ENCODE measurements around the gene BCL7A.
"Not testable (repeated sequence)": the region's sequence is repeated elsewhere in the genome, so short reads cannot be mapped to it uniquely, and the experiment has no call there.

The BCL7A gene

DNA sequence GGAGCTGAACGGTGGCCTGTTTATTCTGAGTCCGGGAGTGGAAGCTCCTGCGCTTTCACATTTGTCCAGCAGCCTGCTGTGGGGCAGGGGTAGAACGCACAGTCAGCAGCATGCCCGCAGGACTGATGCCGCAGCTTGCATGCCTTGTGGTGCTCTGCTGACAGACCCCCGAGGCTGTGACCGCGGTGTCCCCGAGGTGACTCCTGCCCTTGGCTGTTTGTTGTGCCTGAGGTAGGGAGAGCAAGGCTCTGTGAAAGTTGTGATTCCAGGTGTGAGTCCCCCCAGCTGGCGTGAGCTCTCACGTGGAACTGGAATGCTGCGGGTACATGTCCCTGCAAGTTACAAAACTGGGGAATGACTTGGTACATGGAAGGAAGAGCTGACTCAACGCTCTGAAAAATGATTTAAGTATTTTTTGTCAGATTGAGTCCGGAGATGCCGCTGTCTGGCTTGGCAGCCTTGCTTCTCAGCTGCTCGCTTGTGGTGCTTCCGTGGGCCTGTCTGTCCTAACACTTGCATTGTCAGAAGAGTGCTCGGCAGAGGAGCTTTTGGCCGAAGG lies 75.0 kb downstream of the BCL7A start:
- DNase-seq (ENCODE audit: low spot score) = no peak

DNA sequence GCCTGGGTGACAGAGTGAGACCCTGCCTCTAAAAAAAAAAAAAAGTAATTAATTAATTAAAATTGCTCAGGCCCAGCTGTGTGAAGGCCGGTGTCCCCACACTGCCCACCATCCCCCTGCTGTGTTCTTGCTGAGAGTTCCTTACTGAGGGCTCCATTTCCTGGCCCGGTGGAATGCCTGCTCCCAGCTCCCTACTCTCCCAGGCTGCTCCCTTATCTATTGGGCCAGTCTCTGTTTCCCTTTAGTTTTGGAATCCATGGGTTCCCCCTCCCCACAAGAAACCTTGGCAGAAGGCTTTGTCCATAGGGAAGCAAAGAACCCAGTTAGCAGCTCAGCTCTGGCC lies 75.9 kb downstream of the BCL7A start:
- no peak for DNase-seq (ENCODE audit: low spot score)

DNA sequence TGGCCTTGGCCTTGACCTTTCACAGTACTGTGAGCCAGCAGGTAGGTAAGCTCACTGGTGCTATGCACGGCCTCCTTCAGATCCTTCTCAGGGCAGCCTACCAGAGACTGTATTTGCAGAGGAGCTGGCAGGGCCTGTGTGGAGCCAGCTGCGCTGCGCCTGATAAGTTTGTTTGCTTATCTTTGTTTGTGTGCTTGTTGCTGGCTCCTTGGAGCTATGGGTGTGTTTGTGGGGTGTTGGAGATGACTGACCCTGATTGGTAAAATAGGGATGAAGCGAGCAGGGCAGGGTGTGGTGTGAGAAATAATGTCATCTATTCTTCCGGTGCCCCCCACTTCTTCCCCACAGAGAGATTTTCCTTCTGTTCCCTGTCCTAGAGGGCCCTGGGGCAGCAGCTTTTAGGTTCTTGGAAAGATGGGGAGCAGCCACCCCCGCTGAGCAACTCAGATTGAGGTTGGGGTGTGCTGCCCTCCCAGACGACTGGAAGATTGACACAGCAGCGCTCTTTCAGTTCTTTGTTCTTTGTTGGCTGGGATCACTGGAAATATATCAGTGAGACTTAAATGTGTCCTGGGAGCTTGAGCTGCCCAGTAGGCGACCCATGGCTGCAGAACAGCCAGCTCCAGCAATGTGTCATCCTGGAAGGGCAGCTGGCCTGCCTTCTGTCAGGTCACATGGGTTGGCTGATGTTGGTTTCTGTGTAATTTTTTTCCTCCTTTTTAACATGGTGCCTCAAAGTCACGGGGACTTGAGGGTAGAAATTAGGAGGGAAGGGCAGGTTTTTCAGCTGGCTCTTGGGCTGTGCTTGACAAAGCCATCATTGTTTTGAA lies 76.5 kb downstream of the BCL7A start:
- peak; percentile 64 for DNase-seq (ENCODE audit: low spot score)

DNA sequence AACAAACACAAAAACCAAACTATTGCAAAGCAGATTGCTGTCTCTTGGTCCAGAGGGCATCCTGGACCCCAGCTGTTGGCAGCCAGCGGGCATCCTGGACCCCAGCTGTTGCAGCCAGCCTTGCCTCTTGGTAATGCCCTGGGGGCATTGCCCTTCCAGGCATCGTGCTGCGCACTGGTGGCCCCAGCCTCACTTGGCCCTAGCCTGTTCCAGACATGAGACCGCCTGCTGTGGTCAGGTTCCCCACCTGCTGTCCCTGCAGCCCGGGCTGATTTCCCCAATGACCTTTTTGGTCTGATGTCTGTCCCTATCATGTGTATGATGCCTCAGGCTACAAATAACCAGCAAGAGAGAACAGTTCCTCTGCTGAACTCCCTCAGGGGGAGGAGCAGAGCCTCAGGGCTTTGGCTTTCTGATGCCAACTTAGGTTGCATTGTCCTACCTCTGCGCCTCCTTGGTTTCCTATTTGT lies 77.6 kb downstream of the BCL7A start:
- DNase-seq (ENCODE audit: low spot score) = no peak

DNA sequence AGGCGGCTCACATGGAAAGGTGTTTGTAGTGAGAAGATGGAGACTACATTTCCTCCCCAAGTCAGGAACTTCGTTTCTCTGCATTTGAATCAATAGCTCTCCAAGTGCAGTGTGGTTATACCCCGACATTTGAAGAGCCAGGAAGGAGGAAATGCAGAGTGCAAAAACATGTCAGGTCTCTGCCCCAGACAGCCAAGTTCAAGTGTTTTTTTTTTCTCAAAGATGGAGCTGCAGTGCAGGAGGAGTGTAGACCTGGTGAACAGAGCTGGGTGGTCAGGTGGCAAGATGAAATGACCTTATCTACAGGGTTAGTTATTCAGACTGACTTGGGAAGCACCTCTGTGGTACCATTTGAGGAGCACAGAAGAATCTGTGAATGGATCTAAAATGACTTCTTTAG lies 78.2 kb downstream of the BCL7A start:
- no peak for DNase-seq (ENCODE audit: low spot score)

DNA sequence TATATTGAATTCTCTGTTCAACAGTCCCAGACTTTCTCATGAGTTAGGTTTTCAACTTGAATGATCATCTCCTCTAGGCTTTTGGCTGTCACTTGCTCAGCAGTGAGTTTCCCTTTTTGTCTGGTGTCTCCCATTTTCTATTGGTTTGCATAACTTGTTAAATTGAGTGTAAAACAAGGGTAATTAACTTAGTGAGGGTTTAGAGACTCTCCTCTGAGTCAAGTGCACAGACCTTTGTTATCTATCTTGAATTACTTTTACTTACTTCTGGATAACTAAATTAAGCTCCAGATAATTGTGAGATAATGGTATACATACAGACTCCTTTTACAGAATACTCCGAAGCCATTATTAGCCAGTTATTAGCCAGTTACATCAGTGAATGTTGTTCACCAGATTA lies 78.9 kb downstream of the BCL7A start:
- DNase-seq (ENCODE audit: low spot score) = no peak

DNA sequence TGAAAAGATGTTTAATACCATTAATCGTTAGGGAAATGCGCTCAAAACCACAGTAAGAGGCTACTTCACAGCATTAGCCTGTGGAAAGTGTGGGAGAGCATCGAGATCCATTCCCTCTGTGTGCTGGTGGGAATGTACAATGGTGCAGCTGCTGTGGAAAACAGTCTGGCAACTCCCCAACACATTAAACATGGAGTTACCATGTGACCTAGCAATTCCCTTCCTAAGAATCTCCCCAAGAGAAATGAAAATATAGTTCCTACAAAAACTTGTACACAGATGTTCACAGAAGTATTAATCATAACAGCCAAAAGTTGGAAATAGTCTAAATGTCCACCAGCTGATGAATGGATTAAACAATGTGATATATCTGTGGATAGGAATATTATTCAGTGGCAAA lies 80.6 kb downstream of the BCL7A start:
- no peak for DNase-seq (ENCODE audit: low spot score)

DNA sequence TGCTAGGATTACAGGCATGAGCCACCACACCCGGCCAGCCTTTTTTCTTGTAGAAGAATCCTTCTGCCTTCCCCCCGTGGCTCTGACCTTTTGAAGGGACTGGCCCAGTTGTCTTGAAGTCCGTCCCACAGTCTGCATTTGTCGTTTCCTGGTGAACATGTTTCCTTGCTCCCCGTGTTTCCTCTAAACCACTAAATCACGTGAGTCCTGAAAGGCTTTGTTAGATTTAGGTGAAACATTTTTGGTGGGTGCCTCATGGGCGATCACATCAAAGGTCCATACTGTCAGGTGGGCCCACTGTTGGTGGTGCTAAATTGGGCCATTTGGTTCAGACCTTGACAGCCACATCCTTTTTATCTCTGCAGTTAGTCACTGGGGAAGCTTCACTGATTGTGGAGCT lies 83.2 kb downstream of the BCL7A start:
- DNase-seq (ENCODE audit: low spot score) = peak; percentile 5

DNA sequence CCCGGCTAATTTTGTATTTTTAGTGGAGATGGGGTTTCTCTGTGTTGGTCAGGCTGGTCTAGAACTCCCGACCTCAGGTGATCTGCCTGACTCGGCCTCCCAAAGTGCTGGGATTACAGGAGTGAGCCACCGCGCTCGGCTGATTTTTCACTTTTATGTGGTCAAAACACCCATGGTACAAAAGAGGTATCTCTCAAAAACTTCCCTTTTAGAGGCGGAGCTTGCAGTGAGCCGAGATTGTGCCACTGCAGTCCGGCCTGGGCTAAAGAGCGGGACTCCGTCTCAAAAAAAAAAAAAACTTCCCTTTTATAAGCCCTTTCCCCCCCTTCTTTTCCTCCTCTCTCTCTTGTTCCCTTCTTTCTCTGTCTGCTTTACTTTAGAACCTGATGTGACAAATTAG lies 83.8 kb downstream of the BCL7A start:
- not testable (repeated sequence) for DNase-seq (ENCODE audit: low spot score)

DNA sequence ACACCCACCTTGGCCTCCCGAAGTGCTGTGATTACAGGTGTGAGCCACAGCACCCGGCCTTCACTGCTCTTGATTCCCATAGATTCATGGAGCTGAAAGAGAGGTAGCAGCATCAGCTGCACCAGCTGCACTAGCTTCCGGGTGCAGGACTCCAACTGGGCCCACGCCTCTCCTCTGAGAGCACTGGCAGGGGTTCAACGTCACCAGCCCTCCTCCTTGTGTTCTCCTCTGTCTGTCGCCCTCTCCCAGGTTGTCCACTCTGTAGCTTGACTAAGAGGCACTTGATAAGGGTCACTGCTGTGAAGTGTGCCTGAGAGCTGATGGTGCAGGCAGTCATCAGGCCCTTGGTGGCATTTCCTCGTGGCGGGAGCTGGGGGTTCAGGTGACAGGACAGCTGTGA lies 85.2 kb downstream of the BCL7A start:
- no peak for DNase-seq (ENCODE audit: low spot score)

DNA sequence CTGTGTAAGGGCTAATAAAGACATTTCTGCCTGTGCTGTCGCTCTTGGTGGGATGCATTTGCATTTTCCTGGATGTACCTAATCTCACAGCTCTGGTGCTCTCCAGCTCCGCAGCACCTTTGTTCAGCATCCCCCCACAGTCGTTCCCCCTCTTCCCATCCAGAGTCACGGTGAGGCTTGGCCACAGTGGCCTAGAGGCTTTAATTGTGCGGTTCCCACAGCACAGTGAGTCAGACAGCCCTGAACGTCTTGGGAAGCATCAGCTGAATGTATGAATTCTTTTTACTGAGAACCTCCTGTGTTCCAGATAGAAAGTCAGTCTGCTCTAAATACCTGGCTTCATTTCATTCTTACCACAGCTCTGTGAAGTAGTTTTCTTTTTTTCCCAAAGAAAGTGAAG lies 85.6 kb downstream of the BCL7A start:
- no peak for DNase-seq (ENCODE audit: low spot score)

DNA sequence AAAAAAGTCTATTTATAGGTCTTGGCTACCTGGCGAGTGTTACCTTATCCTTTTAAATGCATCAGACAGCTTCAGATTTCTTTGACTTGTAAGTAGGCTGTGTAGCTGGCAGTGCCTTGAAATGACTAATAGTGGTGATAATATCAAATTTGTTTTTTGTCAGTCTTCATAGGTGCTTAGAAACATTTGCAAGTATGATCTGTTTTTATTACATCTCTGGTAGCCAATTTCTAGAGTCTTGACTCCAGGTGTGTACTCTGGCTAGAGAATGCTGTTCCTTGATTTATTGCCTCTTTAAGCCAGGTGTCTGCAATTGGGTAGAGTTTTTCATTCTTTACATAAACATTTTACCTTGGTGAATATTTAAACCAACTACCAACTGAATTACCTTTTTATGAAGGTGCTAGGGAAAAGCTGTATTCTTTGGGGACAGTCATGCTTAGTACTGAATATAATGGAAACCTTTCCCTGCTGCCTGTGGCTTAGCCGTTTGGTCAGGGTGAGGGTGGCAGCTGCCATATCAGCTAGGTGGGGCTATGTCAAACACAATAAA lies 89.5 kb downstream of the BCL7A start:
- DNase-seq (ENCODE audit: low spot score) = peak; percentile 55

Measured in SW480 (cell line).